Islet precursor cell (in vitro differentiated cells): ENCODE measurements around the gene ZNF397.
A peak's percentile ranks its signal among the peaks of the same experiment; 100 is the strongest.

Experiments used
- DNase-seq: peaks from one replicate; pipeline ENCODE4 v3.0.0-alpha.2; 2018

Gene ZNF397

DNA sequence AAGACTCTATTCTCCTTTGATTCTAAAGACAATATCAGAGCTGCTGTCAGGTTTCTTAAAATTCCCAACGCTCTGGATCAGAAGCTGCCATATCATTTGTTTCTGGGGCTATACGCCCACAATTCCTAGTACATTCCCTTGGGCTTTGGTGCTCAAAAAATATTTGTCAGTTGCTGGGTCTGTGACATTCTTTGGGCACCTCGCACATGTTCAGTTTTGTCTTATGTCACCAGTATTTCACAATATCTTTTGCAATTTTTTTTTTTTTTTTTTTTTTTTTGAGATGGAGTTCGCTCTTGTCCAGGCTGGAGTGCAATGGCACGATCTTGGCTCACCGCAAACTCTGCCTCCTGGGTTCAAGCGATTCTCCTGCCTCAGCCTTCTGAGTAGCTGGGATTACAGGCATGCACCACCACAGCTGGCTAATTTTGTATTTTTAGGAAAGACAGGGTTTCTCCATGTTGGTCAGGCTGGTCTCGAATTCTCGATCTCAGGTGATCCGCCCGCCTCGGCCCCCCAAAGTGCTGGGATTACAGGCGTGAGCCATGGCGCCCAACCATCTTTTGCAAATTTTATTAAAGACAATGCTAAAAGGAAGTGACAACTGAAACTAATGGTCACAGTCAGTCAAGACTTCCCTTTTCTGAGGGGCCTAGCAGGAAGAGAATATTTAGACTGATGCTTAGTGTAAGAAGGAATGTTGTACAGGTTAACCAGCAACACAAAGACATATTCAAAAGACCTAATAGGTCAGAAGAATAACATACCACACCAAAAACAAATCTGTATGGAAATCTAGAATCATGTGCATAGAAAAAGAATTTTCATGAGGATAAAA, 6.8 kb downstream of the ZNF397 start:
- no peak for DNase-seq

DNA sequence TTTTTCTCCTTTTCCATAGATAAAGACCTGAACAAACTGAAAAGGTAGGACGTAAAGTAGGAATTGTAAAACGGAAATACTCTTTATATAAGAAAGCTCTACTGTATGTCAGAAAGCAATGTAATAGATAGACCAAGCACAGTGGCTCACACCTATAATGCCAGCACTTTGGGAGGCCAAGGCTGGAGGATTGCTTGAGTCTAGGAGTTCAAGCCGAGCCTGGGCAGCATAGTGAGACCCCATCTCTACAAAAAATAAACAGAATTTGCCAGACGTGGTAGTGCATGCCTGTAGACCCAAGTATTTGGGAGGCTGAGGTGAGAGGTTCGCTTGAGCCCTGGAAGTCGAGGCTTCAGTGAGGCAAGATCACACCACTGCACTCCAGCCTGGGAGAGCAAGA, 7.6 kb downstream of the ZNF397 start:
- DNase-seq, result no peak

DNA sequence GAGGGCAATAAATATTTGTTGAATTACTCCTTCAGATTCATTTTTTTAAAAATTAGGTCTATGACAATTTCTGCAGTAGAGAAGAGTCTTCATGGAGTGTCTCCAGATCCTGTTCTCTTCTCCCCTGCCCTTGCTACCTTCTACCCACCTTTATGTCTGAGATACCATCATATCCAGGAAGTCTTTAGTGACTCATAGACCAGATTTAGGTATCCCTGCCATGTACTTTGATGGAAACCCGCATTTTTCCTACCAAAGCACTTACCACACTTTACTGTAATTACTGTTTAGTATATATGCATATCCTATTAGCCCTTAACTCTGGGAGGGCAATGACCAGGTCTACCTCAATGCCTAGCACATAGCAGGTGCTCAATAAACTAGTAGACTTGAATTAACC, 11.6 kb downstream of the ZNF397 start:
- DNase-seq, result no peak

DNA sequence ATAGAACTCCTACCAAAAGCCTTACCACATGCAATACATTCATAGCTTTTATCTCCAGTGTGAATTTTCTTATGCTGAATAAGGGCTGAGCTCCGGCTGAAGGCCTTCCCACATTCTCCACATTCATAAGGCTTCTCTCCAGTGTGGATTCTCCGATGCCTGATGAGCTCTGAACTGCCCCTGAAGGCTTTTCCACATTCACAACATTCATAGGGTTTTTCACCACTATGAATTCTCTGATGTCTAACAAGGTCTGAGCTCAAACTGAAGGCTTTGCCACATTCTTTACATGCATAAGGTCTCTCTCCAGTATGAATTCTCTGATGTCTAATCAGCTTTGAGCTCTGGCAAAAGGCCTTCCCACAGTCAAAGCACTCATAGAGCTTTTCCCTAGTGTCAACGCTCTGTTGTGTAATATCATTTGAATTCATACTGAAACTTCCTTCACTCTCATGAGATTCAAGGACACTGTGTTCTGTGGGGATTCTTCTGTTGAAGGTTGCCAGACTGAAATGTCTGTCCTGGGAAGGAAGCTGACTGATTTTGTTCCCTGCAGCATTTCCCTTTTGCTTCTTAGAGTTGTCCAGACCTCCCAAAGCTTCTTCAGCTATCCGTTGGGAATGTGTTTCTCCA, 12.9 kb downstream of the ZNF397 start:
- no peak for DNase-seq

DNA sequence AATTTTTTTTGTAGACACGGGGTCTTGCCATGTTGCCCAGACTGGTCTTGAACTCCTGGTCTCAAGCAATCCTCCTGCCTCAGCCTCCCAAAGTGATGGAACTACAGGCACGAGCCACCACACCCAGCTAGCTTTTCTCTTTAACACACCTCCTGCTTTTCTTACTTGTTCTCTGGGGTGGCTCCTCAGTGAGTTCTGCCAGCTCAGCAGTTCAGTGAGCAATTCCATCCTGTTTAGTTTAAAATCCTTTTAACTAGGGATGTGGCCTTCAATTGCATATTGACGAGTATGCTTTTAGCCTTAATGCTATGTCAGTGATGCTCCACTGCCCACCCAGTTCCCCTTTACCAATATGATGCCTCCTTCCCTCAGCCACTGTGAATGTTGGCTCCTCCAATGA, 16.1 kb downstream of the ZNF397 start:
- DNase-seq, result no peak

DNA sequence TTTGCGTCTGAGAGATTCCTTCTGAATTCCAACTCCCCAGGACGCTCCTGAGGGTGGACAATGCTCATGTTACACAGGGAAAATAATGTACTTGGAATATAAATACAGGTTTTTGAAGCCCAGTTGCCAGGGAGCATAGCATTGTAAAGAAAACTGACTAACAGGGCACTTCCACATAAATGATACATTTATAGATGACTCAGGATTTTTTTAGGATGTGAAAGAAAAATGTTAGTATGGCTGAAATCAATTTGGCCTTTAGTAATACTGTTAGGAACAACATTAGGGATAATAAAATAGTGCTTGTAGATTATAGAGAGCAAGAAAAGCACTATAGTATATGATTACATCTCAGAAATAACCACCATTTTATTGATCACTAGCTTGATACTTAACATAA, 23.6 kb downstream of the ZNF397 start:
- DNase-seq, result no peak

DNA sequence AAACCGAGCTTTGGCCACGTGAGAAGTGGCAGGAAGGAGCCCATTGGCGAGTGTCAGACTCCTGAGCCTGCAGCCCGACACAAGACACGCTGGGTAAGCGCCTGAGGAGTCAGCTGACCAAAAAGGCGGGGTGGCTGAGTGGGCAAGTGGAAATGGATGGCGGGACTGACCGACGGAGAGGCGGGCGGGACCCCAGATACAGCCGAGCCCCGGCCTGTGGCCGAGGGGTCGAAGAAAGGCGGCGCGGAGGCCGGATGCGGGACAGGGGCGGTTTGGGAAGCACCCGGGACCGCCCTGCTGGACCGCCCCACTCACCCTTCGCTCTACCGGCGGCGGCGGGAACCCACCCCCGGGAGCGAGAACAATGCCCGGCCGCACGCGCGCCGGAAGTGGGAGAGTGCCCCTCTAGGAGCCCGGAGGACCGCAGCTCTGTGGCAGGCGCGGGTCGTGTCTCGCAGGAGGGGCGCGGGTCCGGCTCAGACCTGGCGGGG, 26.4 kb downstream of the ZNF397 start:
- DNase-seq, result no peak

DNA sequence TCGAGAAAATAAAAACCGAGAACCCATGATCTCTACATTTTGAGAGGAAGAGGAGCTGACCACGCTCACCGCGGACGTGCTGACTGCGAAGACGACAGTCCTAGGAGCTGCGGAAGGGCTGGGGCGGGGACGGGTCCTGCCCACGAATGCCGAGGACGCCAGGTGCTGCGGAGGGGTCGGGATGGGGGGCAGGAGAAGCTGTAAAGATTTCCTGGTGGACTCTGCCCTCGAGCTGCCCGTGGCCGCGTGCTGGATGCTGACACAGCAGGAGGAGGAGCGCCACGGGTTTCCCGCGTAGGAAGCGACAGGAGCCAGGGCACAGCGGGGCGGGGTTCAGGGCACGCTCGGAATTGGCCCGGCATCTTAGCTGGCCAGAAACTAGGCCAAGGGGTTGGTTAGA, 27.0 kb downstream of the ZNF397 start:
- DNase-seq, result no peak

DNA sequence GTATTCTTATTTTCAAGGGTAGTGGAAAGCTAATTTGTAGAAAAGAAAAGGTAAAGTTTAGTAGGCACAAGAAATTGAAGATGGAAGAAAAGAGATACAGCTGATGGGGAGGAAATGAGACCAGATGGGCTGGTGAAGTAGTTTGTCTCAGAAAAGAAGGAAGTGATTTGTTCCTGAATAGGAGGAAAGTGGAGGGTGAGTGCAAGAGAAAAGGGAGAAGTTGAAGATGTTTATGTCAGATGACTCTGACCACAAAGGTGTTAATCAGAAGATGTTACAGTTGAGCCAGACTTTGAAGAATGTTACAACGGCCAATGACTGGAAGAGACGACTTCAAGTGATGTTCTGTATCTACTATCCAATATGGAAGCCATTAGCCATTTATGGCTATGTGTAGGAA, 28.0 kb downstream of the ZNF397 start:
- no peak for DNase-seq

DNA sequence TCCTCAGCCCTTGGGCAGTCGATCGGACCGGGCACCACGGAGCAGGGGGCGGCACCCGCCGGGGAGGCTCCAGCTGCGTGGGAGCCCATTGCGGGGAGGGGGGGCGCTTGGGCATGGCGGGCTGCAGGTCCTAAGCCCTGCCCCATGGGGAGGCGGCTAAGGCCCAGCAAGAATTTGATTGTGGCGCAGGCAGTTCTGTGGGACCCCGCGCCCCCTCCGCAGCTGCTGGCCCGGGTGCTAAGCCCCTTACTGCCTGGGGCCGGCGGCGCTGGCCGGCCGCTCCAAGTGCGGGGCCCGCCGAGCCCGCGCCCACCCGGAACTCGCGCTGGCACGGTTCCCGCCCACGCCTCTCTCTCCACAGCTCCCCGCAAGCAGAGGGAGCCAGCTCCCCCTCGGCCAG, 30.8 kb downstream of the ZNF397 start:
- no peak for DNase-seq

DNA sequence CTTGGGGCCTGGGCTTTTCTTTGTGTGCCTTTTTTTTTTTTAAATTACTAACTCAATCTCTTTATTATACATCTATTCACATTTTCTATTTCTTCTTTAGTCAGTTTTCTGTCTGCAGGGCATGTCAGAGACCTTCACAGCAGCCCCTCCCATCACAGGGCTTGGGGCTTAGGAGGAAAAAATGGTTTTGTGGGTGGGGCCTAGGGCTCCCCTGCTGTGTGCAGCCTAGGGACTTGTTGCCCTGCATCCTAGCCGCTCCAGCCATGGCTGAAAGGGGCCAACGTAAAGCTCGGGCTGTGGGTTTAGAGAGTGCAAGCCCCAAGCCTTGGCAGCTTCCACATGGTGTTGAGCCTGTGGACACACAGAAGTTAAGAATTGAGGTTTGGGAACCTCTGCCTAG, 35.4 kb downstream of the ZNF397 start:
- DNase-seq, result no peak

DNA sequence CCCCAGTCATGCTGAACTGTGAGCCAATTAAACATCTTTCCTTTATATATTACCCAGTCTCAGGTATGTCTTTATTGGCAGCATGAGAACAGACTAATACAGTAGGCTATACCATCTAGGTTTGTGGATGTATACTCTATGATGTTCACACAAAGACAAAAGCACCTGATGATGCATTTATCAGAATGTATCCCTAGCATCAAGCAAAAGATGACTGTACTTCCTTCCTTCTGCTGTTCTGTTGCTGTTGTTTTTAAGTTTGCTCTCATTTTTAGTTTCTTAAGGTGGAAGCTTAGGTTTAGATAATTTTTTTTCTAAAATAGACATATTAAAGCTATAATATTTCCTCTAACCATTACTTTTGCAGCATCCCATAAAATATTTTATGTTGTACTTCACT, 36.8 kb downstream of the ZNF397 start:
- DNase-seq, result no peak

DNA sequence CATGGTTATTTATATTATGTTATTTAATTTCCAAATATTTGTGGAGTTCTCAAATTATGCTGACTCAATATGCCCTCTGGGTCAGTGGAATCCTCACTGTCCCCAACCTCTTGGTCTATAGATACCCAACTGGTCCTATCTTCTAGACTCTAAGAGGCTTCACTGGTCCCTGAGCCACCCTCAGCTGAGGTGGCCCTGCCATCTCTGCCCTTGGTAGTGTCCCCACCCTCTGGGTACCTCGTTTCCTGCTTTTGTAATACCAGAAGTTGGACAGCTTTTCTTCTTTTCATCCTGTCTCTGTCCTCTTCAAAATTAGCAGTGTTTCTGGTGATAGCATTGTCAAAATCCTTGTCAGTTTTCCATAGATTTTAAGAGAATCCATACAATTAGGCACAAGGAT, 37.3 kb downstream of the ZNF397 start:
- no peak for DNase-seq

DNA sequence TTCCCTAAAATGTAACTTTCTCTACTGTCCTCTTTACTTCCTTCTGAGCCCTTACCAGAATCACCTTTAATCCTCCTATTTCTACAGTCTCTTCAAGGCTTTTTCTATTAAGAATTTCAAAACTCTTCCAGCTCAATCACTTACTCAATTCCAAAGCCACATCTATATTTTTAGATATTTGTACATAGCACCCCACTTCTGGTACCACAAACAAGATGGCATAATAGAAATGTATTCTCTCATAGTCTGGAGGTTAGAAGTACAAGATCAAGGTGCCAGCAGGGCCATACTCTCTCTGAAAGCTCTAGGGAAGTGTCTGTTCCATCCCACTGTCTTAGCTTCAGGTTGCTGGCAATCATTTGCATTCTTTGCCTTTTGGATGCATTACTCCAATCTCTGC, 38.1 kb downstream of the ZNF397 start:
- DNase-seq, result no peak

DNA sequence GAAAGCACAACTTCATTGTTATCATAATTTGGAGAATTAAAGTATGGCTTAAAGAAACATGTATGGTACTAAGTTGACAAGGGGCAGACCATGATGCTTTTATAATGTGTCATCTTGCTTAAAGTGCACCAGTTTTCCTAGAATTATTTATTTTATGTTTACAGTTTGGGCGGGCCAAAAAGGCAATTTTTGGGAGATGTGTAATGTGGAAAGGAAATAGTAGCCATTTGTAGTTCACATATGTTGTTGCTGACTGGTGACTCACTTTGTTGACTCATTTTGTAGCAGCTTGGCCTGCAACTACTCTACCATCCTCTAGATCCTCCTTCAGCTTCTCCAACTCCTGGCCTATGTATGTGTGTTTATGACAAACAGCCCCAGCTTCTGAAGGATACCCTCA, 41.5 kb downstream of the ZNF397 start:
- no peak for DNase-seq

DNA sequence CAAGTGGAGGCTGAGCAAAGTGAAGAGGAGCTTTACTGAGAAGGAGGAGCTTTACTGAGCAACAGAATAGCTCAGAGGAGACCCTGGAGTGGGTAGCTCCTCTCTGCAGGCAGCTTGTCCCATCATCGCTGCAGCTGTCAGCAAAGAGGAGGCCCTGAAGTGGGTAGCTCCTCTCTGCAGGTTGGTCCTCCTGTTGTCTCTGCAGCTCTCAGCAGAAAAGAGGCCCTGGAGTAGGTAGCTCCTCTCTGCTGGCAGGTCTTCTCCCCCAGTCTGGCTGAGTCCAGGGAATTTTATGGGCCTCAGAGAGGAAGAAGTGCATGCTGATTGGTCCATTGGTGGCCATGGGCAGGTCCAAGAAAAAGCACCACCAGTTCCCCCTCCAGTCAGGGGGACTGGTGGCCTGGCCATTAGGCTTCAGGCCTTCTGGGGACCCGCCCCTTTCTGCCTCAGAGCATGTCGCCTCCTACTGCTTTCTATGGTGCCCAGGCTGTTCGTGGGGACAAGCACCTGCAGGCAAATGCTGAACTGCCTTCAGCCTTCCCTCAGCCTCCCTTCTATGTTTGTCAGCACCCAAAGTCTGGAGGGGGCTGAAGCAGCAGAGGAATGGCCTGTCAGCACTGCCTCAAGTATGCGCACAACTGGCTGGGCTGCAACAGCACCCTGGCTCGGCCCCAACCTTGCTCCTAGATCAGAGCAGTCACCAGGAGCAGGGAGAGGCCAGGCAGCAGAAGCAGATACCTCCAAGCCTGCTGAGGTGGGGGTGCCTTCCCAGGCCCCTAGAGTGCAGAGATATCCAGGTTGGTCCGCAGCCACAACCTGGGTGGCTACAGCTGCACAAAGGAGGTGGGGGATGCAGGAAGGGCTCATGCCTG, 43.3 kb downstream of the ZNF397 start:
- no peak for DNase-seq

DNA sequence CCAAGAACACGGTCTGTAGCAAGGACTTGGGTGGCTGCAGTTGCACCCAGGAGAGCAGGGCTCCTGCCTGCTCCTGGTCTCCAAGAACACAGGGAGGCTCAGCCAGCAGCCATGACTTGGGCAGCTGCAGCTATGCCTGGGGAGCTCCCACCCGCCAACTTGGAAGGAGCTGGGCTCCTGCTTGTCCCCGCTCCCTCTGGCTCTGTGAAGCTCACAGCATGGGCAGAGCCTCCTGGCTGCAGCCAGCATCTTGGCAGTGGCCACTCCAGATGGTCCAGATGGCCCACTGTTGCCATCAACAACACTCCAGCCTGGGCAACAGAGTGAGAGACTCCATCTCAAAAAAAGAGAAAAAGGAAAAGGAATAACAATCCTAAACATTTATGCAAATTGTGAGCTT, 44.0 kb downstream of the ZNF397 start:
- DNase-seq, result no peak

DNA sequence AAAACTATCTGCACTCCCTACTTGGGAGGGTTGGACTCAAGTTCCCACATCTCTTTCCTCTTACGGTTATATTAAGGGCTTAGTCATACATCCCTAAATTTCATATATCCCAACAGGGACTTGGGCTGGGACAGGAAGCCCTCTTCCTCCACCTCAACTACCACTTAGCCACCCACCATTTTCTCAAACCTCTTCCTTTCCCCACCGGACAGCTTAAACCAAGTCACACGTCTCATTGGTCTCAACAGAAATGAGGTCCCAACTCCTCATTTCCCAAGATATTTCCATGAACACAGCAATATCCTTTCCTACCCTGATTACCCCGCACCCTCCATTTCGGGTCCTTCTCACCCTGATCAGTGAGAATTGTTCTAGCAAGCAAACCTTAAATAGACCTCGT, 48.5 kb downstream of the ZNF397 start:
- DNase-seq, result no peak

DNA sequence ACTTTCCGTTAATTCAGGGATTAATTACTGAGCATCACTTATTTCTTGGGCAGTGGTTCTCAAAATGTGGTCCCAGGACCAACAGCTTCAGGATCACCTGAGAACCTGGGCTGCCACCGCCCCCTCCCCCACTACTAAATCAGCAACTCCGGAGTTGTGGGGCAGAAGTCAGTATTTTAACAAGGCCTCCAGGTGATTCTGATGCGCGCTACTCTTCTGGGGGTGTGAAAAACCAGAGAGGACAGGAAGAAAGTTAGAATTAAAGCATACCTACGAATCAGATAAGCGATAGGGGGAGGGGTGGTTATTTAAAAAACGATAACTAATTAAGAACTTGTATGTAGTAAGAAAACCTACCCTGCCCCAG, 48.9 kb downstream of the ZNF397 start:
- DNase-seq, result no peak

DNA sequence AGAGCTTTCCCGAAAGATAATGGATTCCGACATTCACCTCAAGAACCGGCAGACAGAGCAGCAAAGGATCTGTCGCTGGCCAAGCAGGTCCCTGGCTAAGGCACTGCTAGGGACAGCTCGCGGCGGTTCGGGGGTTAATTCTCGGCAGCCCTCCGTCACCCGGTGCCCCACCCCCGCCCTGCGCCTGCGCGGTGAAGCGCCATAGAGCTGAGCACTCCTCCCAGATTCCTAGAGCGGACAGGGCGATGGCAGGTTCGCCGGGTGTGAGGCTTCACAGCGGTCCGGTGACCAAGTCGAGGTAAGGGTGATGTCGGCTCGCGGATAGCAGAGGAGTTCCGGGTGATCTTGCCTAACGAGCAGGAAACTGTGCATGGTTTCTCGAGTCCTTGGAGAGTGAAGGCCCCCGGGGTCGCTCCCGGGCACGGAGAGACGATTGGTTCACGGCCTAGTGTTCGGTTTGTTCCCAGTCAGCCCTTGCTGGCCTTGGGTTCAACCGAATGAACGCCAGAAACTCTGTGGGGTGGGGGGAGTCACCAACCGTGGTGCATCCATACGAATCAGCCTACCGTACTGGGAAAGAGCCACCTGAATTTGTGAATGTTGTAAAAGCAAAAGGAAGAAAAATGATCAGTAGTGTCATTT, 49.4 kb downstream of the ZNF397 start, which contains the start of gene ZSCAN30:
Gene ZSCAN30, minus strand, starts transcription at position 136 of the 642 bp plus-strand sequence. CDS start 25,877 bp downstream, outside the sequence.
- DNase-seq, result peak; percentile 99

DNA sequence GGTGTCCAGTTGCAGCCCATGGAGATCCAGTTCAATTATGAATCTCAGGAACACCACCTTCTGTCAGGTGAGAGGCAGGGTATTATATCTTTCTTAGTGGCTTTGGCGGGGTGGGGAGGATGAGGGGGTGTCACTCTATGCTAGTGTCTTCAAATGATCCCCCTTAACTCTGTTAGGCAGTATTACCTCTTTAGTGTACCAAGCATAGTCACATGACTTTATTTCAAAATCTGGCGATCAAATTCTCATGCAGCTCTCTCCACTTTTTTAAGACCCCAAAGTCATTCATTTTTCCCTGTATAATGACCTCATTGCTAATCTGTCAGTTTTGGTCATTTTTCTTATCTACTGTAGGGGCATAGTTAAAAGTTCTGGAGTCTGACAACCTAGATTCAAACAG, 50.3 kb downstream of the ZNF397 start:
- DNase-seq, result no peak

DNA sequence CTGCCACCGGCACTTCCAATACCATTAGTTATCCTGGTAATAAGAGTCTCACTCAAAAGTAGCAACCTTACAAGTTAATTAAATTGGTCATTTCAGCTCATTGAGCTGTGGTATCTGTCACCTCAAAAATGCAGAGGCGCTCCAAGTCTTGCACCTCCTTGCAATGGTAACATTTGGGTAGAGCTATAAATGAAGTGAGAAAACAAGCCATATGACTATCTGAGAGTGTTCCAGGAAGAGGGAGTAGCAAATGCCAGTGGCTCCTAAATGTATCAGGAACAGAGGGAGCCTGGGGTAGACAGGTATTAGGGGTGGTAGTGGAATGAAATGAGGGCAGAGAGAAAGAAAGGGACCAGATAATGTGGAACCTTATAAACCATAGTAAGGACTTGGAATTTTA, 55.2 kb downstream of the ZNF397 start:
- no peak for DNase-seq

DNA sequence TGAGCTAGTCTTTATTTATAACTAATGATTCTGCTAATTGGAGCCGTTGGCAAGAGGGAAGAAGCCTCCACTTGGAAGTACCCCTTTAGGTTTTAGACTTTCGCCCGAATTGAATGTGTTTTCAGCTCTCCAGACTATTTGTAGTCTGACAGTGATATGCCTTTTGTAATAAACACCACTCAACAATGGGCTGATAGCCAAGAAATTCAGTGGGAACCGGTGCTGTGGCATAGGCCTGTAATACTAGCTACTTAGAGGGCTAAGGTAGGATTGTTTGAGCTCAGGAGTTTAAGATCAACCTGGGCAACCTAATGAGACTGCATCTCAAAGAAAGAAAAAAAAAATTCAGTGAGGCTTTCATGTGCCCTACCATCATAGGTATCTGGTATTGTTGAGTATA, 62.8 kb downstream of the ZNF397 start:
- DNase-seq, result no peak
